Myocyte (in vitro differentiated cells): Measurements from ENCODE around the gene BTK. TPM values are rescaled to one million over a fixed set of nuclear protein-coding genes. Genes with fewer than 3 reads are reported as not detected.

Experiments
- DNase-seq: peaks from one replicate; pipeline ENCODE4 v3.0.0-alpha.2; 2012; ENCODE audit warnings: low read depth
- polyA plus RNA-seq: library from polyadenylated mRNA; unstranded; fragments of >200 nt; gene quantifications from one replicate; pipeline ENCODE4 v1.2.1, GENCODE V29; 2012; ENCODE audit warnings: missing spikeins
- total RNA-seq: library from RNA; depleted of rRNA; stranded (reverse); fragments of >200 nt; gene quantifications from 2 replicates; pipeline ENCODE4 v1.2.3, GENCODE V29; 2014

The BTK gene
- not detected in 2 replicates for total RNA-seq
- not detected for polyA plus RNA-seq

DNA sequence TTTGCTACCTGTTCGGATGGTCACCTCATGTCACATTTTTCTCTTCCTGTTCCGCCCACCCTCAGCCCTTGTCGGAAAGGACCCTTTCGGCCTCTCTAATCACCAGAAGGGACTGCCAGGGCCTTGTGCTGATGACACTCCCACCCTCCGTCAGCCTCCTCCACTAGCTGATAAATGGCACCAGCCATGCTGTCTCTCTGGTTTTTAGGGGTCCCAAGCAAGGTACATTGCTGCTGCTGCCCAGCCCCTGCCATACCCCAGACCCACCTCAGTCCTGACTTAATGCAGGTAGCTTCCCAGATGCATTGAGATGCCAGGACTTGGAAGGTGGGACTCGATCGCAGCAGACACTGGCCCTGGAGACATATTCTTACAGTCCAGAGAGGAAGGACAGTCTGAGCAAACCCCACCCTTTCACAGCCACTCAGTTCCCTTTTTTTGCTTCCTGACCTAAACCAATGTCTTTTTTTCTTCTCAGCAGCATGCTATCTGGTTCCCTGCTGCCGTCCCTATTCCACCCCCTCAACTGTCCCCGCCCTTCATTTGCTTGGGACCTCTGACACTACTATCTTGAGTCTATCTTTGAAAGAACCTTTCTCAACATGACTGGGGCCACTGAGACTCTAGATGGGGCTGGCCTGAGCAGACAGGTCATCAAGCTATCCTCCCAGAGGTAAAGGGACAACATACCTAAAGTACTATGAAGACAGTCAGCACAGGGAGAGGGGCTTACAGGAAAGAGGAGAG is at the start of gene BTK:
Gene BTK, minus strand, starts transcription at position 397 of the 747 bp plus-strand sequence. CDS start 10,907 bp downstream, outside the sequence.
- DNase-seq = no peak

DNA sequence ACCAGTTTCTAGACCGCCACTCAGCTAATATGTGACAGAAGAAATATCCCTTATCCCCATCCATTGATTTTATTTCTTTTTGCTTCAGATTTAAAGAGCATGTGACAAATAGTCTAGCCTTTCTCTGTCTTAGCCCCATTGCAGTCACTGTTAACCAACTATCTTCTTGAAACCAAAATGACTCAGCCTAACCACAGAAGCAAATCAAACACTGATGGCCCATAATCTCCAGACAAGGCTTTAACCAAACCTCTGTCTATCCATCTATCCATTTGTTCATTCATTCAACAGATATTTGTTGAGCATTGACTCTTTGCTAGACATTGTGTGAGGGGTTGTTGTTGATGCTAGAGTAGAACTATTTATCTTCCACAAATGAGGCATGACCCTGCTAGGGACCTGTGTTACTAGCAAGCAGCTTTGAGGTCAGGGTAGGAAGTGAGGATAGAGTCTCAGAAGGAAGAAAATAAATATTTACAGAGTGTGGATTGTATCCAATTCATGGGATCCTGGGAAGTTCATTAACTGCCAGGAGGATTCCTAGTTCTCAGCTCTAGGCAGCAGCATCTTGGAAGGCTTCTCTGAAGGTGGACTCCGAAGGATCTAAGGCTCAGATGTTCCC is 44.6 kb upstream of the BTK start:
- DNase-seq = peak; percentile 19

DNA sequence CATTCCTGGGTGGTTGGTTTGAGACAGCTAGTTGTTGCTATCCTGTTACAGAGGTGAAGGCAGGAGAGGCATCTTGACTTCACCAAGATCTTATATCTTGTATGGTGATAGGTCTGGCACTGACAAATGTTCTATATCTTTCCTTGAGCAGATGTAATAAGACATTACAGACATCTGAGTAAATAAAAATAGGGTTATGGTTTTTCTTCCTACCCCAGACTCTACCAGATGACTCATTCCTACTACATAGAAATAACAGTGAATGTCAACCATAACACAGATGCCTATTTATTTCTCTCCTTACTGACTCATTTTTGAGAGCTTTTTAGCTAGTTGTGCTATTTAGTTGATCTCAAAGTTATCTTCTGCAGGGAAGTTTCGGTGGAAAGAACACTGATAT is 43.9 kb upstream of the BTK start:
- DNase-seq = peak; percentile 8

DNA sequence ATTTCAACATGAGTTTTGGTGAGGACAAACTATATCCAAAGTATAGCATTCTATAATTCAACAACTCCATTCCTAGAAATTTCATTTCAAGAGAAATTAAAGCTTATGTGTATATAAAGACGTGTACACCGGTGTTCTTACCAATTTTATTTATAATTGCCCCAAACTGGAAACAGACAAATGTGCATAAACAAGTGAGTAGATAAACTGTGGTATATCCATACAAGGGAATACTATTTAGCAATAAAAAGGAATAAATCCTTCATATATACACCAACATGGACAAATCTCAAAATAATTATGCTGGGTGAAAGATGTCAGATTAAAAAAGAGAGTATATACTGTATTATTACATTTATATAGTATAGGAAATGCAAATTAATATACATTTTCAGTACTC is 42.0 kb upstream of the BTK start:
- DNase-seq = no peak

DNA sequence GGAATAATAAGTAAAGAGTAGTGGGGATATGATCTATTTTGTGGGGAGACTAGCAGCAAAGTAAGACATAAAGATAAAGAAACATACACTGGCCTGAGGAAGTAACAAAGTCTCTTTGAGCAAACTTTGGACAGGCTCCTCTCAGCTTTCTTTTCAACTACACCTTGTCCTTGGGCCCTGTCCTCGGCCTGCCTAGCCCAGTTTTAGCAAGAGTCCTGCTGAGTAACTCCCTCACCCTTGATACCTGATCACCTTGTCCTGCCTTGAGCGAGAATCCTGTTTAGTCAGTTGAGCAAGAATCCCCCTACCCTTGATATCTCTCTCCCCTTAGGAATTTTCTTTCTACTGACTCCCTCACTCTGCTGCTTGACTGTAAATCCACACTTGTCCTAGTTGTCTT is 33.5 kb upstream of the BTK start:
- no peak for DNase-seq

DNA sequence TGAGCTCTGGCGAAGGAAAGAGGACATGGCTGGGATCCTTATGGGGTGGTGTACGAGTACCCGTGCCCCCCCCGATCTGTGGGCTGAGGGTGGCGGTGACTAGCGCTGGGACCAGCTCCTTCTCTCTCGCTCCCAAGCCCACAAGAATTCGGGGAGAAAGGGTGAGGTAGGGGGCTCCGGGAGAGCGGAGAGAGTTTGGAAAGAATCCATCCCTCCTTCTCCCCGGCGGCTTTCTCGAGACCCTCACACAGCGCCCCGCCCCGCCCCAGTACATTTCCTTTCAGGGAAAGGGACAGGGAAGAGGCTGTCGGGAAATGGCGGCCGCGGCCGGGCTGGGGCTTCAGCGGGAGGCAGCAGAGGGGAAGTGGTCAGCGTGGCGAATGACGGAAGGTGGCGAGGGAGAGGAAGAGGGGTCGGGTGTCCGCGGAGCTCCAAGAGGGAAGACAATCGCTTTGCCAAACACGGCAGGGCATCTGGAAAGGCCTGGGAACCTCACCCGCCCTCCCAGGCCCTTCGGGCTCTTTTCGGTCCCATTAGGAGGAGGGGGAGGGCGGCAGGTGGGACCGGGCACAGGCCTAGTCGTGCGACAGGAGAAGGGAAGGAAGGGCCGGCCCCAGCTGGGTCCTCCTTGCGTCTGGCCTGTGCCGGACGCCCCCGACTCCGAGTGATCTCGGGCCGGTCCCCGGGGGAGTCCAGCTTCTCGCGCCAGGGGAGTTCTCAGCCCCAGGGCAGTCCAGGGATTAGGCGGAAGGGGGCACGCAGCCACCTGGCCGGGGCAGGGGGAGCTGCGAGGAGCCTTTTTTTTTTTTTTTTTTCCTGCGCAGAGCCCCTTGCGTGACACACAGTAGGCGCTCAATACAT is 32.2 kb upstream of the BTK start:
- DNase-seq = peak; percentile 67

DNA sequence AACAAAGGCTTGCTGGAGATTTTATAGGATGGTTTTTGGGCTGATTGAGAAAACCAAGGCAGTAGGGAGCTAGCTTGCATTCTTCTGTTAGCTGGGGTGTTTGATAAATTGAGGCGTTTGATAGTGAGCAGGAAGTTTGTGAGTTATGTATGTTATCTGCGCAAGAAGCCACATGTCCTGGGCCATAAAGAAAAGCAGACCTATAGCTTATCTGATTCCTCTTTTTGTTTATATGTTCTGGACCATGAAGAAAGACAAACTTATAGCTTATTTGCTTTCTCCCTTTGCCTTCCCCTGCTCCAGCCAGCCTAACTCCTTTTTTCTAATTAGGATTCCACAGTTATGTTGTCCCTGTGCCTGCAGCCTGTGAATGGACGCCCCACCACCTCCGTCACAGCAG is 31.2 kb upstream of the BTK start:
- DNase-seq = no peak

DNA sequence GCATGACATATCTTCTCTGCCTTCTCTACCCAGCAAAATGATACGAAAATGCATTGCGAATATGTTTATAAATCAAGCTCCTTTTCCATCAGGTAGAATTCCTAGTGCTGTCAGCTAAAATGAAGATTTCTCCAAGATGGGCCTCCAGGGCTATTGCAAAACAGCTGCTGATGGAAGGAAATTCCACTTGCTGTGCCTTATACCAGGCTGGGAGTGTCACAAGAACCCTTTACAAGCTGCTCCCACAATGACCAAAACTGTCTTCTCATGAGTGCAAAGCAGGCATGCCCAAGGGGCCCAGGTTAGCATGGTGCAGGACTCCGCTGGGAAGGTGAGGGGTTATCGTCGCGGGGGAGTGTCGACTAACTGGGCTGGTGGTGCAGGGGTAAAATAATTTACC is 30.7 kb upstream of the BTK start:
- no peak for DNase-seq

DNA sequence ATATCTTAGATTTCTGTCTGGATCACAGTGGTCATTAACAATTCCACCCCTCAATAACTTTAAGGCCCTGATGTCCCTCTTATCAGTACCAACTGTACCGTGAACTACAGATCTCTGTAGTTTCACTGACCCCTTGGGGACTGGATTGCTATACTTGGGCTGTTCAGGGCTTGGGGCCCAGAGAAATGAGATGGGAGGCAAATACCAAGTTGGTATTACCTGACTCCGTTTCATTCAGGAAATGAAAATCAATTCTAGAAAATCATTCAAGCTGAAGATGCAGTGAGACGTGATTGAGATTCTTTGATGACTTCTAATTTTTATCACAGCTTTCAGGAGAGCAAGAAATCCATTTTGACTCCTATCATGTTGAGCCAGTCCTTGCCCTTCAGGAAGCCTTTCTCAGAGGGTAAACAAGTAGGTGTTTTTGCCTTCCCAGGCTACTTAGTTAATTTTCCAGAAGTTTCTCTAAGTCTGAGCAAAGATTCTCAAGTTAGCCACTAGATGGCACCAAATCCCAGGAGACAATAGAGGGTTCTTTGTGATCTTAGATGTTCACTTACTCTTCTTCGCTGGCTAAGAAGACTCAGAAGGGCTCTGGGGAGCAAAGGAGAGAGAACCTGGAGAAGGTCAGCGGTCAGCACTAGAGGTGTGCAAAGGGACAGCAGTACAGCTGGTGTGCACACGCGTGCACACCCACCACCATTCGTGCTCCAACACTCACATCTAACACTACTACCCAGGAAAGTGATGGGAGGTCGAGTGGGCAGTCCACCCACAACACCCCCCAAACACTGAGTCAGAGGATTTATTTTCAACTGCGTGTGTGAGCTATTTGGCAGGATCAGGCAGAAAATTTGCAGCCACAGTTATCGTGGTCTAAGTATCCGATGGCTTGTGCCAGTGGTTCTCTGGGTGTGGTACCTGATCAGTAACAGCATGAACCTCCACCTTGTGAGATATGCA is 29.5 kb upstream of the BTK start:
- DNase-seq = peak; percentile 76

DNA sequence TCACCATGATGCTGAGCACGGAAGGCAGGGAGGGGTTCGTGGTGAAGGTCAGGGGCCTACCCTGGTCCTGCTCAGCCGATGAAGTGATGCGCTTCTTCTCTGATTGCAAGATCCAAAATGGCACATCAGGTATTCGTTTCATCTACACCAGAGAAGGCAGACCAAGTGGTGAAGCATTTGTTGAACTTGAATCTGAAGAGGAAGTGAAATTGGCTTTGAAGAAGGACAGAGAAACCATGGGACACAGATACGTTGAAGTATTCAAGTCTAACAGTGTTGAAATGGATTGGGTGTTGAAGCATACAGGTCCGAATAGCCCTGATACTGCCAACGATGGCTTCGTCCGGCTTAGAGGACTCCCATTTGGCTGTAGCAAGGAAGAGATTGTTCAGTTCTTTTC is 26.0 kb upstream of the BTK start:
- DNase-seq = no peak

DNA sequence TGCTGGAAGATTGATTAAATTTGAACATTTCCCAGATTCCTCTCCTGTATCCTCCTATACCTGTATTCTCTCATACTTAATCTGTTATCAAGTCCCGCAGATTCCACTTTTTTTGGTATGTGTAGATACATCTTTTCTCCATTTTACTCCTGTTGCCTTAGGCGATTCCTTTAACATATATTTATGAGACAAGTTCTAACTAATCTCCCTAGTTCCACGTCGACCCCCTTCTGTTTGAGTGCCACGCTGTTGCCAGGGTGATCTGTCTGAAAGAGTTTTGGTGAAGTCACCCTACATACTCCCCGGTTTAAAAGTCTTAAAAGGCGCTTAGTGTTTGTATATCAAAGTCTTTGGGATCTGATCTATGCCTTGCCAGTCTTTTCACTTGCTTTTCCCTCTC is 24.5 kb upstream of the BTK start:
- no peak for DNase-seq

DNA sequence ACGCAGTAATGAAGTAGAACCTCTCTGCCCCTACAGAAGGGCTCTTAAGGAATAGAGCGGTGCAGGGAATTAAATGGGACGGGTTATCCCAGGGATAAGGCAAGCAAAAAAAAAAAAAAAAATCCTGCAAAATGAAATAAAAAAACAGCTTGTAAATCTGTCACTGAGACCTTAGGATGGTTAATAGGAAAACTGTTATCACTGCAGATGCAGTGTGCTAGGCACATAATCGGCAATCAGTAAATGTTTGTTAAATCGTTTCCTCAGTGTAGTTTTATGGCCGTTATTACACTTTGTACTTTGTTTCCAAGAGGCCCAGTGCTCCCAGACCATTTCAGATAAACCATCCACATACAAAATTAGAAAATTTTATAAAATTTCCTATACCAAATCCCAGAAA is 23.1 kb upstream of the BTK start:
- no peak for DNase-seq

DNA sequence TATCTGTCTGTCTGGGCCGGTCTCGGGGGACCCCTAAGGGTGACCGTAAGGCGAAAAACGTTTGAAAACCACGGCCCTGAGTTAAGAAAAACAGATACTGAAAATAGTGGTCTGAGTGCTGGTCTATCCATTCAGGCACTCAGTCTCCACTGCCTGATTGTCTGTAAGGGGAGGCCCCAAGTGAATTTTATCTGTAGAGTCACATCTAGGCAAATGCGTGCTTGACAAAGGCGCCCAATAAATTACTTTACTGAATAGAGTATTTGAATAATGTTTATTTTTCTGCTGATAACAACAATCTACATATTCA is 22.5 kb upstream of the BTK start:
- DNase-seq = no peak

DNA sequence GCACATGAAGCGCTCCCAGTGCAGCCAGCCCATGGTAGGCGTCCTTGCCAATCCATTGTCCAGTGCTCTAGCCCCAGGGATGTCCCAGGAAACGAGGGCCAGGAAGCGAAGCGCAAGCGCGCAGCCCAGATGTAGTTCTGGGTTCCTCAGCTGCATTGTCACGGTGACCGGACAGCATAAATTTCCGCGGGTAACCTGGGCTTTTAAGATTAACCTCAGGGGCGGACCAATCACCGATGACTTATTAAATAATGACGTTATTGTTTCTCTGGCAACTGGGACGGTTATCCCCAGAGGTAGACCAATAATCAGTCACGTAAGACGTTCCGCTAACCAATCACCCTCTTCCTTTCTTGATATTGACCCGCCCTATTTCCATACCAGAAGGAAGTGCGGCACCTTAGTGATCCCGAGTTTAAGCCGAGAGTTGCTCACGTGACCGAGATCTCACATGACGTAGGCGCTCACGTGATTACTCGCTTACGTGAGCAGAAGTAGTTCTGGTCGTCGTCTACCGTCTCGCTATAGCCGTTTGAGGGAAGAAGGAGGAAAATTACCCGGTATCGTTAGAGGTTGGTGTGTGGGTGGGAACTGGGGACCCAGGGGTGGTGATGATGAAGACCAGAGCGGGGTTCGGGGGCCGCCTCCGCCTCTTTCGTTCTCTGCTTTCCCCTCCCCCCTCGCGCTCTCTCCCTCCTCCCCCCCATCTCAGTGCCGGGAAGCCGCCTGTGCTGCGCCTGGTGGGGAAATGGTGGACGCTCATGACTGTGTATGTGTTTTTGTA is 21.9 kb upstream of the BTK start, which contains the start of the genes GLA and HNRNPH2:
Gene GLA, minus strand, starts transcription at position 178 of the 784 bp plus-strand sequence. Its CDS starts 22 bp downstream, at position 156.
Gene HNRNPH2, plus strand, starts transcription at position 475 of the 784 bp plus-strand sequence. CDS start 3,767 bp downstream, outside the sequence.
- DNase-seq = peak; percentile 97

DNA sequence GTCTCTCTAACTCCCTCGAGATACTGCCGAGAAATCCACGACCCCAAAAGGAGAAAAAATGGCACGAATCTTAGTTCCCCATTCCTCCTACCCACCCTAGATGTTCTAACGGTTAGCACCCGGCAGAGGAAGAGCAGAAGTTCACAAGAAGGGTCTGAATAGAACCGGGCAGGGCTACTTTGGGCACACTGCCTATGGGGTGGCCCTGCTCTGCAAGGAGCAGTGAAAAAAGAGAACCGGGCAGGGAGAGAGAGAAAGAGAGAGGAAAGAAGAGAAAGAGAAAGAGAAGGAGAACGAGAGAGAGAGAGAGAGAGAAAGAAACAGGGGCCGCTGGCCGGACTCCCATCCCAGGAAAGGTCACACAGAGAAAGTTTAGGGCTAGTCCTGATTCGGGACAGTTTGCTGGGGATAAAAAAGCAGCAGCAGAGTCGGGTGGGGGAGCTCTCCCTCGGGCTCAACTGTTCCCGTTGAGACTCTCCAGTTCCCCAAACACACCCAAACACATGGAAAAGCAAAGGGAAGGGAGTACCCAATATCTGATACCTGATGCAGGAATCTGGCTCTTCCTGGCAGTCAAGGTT is 21.3 kb upstream of the BTK start:
- DNase-seq = no peak

DNA sequence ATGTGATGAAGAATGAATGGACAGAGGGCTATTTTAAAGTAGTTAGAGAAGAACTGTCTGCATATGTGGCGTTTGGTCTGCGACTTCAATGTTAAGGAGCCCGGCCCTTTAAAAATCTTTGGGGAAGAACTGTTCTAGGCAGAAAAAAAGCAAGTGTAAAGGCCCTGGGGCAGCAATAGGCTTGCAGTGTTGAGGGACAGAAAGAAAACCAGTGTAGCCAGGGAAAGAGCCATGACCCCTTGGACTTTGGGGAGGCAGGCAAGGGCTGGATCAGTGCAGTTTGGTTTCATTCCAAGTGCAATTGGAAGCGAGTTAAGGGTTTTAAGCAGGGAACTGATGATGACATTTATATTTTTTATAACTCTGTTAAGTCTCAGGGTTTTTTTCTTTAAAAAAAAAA is 13.8 kb upstream of the BTK start:
- no peak for DNase-seq

DNA sequence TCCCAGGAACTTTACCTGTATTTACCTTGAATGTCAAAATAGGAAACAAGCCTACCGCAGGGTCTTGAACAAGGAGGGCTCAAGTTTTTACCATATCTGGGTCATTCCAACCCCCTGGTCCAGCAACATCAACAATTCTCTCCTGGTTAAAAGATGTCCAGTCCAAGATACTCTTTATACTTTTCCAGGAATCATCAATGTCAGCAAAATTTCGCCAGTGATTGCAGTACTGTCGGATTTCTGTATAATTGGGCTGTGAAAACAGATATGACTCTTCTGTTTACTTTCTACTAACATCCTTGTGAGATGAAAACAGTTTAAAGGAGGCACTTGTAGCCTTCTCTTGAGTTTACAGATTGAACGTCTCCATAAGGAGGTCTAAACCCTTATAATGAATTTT is 12.7 kb upstream of the BTK start:
- DNase-seq = no peak

DNA sequence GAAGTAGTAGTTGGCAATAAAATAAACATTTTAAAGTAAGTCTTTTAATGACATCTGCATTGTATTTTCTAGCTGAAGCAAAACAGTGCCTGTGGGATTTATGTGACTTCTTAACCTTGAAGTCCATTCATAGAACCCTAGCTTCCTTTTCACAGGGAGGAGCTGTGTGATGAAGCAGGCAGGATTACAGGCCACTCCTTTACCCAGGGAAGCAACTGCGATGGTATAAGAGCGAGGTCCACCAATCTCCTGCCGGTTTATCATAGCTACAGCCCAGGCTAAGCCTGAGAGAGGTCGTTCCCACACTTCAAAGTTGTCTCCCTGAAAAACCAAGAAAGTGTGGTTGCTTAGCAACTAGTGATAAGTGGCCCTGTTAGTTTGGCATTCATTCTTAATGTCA is 11.8 kb upstream of the BTK start:
- DNase-seq = no peak

DNA sequence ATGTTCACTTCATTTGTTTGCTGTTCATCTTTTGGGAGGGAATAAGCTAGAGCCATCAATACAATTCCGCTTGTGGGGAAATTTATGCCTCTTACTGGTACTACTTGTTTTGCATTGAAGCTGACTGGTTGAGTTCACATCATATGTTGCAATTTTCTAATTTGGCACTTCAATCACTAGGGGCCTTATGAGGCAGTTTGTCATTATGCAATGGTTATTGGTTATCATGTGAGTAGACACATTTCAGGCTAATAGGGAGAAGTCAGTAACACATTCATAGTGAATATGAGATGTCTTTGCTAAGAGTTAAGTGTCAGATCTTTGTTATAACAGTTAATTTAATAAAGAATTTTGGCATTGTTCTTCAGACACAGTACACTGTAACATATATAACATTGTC is 9.8 kb upstream of the BTK start:
- DNase-seq = no peak

DNA sequence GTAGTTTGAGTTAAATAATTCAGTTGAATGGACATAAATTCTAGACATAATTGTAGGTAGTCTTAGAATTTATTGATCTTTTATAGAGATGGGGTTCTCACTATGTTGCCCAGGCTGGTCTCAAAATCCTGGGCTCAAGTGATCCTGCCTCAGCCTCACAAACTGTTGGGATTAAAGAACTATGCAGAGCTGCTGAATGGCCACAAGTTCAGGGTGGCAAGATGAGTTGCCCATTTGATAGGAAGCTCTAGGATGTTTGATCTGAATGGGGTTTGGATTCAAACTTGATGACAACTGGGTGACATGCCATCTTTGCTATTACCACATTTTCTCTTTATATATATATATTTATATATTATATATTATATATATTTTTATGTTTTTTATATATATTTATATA is 8.4 kb upstream of the BTK start:
- DNase-seq = no peak
